Eye (tissue), 1 donor: ENCODE data around the gene SLFN11.
"Not testable (repeated sequence)": the region's sequence is repeated elsewhere in the genome, so short reads cannot be mapped to it uniquely, and the experiment has no call there.

Experiments
- DNase-seq: peaks from one replicate; pipeline ENCODE4 v3.0.0-alpha.2; 2015

SLFN11 gene, protein sequence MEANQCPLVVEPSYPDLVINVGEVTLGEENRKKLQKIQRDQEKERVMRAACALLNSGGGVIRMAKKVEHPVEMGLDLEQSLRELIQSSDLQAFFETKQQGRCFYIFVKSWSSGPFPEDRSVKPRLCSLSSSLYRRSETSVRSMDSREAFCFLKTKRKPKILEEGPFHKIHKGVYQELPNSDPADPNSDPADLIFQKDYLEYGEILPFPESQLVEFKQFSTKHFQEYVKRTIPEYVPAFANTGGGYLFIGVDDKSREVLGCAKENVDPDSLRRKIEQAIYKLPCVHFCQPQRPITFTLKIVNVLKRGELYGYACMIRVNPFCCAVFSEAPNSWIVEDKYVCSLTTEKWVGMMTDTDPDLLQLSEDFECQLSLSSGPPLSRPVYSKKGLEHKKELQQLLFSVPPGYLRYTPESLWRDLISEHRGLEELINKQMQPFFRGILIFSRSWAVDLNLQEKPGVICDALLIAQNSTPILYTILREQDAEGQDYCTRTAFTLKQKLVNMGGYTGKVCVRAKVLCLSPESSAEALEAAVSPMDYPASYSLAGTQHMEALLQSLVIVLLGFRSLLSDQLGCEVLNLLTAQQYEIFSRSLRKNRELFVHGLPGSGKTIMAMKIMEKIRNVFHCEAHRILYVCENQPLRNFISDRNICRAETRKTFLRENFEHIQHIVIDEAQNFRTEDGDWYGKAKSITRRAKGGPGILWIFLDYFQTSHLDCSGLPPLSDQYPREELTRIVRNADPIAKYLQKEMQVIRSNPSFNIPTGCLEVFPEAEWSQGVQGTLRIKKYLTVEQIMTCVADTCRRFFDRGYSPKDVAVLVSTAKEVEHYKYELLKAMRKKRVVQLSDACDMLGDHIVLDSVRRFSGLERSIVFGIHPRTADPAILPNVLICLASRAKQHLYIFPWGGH

DNA sequence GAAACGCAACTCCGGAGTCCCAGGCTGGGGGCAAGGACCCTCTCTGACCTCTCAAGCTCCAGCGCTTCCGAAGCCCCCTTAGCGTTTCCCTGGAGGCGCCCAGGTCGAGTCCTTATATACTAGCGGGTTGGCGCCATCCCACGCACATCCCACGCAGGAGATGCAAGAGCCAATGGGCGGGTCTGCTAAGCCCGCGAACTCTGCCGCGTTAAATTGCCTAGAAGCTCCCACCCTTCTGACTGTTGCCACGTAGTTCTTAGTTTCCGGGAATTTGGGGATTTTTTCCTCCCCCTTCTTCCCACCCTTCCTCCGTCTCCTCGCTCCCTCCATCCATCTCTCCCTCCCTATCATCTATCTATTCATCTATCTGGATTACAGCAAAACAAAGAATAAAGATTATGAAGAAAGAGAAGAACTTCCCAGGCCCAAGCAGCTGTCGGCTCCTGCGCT lies at the start of gene SLFN11:
SLFN11 (minus strand) TSS at position 88 of the 450 bp plus-strand sequence. CDS start 9,814 bp downstream, outside the sequence.
- DNase-seq: peak; percentile 76

DNA sequence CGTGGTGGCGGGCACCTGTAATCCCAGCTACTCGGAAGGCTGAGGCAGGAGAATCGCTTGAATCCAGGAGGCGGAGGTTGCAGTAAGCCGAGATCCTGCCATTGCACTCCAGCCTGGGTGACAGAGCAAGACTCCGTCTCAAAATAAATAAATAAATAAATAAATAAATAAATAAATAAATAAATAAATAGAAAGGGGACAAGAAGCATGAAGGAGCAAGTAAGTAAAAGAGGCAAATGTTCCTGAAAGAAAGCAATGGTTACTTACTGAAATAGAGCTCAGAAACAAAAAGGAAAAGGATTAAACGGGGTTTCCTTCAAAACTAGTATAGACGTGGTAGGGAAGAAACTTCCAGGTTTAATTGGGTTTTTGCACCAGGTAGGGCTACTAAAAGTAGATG lies 47.6 kb upstream of the SLFN11 start:
- DNase-seq: not testable (repeated sequence)

DNA sequence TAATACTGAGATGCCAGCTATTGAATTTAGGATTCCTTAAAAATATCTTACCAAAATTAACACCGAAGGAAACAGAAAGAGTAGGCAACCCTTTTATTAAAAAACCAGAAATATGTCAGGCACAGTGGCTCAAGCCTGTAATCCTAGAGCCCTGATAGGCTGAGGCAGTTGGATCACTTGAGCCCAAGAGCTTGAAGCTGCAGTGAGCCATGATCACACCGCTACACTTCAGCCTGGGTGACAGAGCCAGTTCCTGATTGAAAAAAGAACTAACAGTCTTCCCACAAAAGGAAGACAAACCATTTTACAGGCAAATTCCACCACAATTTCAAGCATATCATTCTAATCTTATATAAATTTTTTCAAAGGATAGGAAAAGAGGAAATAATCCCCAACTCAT lies 43.2 kb upstream of the SLFN11 start:
- no peak for DNase-seq

DNA sequence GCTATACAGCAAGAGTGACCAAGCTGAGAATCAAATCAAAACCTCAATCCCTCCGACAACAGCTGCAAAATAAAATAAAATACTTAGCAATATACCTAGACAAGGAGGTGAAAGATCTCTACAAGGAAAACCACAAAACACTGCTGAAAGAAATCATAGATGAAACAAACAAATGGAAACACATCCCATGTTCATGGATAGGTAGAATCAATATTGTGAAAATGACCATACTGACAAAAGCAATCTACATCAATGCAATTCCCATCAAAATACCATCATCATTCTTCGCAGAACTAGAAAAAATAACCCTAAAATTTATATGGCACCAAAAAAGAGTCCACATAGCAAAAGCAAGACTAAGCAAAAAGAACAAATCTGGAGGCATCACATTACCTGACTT lies 41.3 kb upstream of the SLFN11 start:
- not testable (repeated sequence) for DNase-seq

DNA sequence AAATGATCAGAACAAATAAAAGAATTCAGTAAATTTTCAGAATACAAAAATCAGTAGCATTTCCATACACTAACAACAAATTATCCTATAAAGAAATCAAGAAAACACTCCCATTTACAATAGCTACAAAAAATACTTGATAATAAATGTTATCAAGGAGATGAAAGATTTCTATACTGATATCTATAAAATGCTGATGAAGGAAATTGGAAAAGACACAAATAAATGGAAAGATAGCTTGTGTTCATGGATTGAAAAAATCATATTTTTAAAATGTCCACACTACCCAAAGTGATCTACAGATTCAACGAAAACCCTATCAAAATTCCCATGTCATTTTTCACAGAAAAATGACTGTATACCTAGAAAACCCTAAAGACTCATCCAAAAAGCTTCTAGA lies 40.8 kb upstream of the SLFN11 start:
- DNase-seq: no peak

DNA sequence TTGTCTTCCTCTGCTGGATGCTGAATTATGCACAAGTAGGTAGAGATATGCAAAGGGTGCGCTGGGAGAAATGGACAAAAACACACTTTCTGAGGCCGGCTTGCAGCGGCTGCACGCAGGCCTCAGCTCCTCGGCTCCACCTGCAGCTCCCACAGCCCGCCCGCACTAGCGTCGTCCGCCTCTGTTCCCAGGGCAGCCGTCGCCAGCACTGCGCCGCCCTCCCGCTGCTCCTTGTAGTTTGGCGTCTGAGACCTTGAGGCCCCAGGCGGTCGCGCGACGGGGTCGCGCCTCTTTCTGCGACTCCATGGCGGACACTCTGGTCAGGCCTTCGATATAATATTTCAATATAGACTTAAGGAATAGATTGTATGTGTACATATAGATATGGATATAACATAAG lies 34.1 kb upstream of the SLFN11 start:
- no peak for DNase-seq

DNA sequence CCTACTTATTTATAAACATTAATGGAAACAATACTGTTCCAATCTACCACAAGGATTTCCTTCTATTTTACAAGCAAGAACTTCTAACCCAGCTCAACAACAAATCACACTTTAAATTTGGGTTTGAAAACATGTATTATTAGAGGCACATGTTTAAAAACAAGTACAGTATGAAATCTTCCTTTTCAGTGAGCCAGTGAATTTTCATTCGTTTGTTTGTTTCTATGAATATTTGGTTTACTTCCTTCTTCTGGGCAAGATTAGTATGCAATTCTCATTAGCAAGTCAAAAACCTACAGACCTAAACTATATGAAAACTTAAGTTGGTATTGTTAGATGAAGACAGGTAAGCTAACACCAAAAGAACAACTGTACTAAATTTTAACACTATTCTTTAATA lies 33.1 kb upstream of the SLFN11 start:
- DNase-seq: no peak

DNA sequence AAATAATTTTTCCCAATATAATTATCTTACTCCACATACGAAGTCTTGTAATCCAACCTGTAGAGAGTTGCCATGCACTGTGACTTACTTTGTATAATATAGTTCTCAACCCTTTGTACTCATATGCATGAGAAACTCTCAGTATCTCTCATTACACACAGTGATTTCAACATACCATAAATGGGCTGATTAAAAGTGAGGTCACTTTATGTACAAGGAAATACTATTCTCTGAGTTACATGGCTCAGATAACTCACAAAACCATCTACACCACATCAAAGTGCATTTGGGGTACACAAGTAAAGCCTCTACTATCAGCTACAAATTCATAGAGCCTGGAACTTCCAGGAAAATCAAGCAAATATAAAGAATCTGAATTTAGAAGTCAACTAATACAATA lies 30.9 kb upstream of the SLFN11 start:
- no peak for DNase-seq

DNA sequence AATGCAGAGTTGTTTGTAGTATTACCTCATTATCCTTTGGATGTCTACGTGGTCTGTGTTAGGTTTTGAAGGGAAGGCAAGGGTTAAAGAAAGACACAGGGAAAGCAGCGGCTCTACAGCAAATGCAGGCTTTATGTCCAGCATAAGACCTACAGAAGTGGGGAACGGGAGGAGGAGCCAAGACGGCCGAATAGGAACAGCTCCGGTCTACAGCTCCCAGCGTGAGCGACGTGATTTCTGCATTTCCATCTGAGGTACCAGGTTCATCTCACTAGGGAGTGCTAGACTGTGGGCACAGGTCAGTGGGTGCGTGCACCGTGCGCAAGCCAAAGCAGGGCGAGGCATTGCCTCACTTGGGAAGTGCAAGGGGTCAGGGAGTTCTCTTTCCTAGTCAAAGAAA lies 20.4 kb upstream of the SLFN11 start:
- not testable (repeated sequence) for DNase-seq

DNA sequence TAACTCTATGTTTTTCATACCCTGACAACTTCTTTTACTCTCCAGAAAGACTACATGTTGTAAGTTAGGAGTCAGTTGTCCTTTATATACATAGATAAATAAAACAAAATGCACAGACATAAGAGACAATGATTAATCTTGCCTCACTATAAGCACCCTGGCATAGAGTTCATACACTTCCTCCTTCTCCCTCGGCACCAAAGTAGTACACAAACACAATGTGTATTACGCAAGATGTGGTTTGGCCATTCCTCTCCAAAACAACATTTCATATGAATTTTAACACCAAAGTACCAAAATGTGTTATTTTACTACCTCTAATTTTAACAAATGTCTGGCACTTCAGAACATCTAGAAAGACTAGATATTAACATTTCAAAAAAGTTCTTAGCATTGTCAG lies 17.2 kb upstream of the SLFN11 start:
- DNase-seq: no peak

DNA sequence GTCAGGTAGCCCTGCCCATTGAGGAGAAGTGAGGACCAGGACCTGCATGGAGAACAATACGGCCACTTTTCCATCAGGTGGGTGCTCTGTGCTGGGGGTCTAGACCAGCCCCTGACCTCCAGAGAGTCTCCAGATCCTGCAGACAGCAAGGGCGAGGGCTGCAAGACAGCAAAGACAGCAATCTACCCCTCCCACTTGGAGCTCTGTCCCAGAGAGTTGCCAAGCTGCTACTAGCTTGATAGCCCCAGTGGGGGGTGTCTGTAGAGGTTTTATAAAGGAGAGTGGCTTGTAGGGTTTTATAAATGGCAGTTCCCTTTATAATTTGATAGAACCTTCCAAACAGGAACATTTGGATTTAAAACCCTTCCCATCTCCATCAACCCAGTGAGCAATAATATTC lies 16.7 kb upstream of the SLFN11 start:
- DNase-seq: no peak

DNA sequence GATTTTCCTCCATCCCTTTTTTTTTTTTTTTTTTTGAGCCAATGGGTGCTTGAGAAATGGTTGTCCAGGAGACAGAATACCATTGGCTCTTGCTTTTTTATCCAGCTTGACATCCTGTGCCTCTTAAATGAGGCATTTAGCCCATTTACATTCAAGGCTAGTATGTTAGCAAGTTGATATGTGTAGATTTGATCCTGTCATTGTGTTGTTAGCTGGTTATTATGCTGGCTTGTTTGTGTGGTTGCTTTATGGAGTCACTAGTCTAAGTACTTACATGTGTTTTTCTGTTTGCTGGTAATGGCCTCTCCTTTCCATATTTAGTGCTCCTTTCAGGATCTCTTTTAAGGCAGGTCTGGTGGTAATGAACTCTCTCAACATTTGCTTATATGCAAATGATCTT lies 14.1 kb upstream of the SLFN11 start:
- no peak for DNase-seq

DNA sequence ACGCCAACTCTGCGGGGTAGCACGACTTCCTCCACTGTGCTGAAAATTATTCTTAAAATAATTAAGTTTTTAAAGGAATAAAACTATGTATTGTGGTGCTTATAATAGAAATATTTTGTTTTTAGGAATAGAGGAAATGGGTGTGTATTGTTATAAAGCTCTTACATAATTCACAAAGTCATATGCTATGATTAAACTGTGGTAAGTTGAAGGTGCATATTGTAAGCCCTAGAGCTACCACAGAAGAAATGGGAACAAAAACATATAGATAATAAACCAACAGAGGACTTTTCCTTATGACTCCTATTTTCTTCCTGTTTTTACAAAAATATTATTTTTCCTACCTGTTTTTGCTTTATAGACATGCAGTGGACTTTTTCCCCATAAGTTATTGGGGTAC lies 4.3 kb upstream of the SLFN11 start:
- no peak for DNase-seq

DNA sequence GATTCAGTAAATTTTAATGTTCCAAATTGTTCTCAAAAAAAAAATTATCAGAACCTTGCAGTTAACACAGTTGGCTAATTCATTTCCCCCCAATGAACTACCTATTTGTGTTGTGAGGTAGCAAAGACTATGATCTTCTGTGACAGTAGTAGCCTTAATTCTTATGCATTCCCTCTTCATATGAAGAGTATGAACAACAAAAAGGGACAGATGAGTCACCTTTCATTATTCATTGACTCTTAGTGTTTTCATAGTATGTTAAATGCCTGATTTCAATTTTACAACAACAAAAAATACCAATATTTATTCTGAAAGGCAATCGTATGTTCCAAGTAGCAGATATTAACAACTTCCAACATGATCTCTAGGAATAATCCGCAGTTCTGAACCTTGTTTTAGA lies 3.6 kb upstream of the SLFN11 start:
- DNase-seq: no peak

DNA sequence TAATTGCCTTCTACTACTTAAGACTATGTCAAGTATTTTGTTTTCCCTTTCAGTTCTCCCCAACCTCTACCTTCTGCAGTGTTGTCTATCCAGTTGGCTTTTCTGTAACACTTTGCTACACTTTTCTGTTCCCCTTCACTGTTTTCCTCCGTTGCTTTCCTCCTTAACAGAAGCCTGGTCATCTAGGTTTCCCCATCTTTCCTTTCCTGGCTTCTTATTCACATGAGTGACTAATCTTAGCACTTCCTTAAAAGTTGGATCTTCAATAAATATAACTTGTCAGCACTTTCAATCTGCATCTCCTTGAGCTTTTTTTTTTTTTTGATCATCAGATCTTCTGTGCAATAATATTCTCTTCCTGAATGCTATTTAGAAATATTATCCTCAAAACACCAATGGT lies 2.8 kb upstream of the SLFN11 start:
- DNase-seq: no peak

DNA sequence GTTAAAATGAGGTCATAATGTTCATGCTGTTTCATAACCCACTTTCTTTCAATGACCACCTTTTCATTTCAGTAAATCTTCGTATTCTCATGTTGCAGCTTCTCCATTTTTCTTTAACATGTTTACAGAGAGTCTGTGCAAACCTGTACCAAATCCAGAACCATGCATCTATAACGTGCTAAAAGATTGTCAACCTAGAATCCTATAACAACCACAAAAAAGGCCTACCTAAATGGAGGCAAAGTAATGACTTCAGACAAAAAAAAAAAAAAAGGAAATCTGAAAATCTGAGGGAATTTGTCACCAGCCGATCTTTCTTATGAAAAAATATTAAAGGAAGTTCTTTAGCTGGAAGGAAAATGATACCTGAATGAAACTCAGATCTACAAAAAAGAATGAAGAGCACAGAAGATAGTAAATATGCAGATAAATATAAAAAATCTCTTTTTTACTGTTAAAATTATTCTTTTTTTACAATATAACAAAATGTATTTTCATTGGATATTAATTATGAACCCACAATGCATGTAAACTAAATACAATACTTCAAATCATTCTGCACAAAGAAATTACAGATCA lies 1.4 kb upstream of the SLFN11 start:
- no peak for DNase-seq

DNA sequence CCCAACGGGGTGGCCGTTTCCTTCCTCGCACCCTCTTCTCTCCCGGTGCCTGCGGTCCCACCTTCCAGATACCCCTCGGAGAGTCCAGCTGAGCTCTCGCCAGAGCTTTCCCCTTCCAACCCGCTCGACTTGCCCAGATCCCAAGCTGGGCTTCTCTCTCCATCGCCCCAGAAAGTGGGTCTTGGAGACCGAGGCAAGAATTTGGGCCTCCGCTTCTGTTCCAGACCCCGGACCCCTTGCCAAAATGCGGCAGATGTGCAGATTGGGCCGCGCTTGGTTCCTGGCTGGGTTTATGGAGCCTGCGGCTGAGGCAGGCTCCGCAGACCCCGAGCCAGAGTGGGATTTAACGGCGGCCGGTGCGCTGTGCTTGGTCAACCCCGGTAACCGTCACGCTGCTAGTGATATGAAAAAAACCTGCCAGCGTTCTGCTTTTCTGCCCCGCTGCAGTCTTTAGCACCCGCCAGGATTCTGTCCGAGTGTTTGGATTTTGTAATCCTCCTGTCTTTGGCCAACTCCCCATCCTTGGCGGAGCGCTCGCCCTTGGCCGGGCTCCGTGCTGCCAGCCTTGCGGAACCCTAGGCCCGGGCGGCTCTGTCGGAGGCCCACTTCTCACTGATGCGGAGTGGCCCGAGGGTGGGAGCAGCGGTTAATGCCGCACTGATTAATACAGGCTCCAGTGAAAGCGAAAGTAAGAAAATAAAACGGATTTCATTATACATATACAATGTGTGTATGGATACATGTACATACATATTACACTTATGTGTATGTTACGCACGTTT lies 754 bp upstream of the SLFN11 start:
- DNase-seq: peak; percentile 75

DNA sequence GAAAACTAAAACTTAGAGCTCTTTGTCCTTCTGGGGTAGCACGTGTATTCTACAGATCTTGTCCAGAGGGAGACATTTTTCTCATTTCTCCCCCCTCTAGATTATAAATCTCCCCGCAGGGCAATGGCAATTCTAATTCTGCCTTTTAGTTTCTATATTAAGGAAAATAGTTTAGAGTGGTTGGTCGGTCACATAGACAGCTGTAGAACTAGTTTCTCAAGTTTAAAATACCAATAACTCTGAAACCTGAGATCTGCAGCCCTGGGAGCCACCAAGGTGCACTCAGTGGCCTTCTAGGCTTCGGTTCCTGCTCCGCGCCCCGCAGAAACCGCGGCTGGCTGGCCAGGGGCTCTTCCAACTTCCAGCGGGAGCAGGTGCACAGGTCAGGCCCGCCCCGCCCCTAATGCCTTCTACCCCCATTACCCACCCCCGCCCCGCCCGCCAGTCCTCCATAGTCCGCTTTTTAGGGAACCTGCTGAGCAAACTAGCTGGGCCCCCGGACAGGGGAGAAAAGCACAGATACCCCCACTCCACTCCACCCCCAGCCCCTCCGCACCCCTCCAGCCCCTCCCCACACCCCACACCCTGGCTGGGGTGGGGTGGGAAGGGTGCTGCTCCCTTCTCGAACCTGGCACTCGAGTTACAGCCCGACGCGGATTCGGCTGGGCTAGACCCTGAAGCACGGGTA lies 431 bp downstream of the SLFN11 start:
- peak; percentile 42 for DNase-seq

DNA sequence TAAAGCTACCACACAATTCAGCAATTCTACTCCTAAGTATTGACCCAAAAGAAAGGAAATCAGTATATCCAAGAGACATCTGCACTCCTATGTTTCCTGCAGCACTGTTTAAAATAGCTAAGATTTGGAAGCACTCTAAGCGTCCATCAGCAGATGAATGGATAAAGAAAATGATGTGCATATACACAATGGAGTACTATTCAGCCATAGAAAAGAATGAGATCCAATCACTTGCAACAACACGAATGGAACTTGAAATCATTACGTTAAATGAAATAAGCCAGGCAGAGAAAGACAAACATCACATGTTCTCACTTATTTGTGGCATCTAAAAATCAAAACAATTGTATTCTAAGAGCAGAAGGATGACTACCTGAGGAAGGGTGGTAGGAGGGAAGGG lies 1.5 kb downstream of the SLFN11 start:
- no peak for DNase-seq

DNA sequence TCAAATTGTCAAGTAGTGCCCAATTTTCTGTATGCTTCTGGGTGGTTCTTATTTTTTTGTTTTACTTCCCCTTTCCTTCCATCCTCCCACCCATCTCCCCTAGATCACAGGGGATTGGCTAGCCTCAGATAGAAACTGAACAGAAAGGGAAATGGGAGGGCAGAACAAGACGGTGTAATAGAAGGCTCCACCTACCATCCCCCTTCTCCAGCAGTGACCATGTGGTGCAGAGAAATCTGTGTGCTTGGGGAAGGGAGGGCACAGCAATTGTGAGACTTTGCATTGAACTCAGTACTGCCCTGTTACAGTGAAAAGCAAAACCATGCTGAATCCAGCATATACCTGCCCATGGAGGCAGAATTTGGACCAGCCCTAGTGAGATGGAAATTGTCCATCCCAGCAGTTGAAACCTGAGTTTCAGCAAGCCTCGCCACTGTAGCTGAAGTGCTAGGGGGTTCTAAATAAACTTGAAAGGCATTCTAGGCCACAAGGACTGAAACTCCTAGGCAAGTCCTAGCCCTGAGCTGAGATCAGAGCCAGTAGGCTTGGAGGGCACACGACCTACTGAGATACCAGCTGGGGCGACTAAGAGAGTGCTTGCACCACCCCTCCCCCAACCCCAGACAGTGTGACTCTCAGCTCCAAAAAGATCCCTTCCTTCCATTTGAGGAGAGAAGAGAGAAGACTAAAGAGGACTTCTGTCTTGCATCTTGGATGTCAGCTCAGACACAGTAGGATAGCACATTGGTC lies 5.2 kb downstream of the SLFN11 start:
- no peak for DNase-seq

DNA sequence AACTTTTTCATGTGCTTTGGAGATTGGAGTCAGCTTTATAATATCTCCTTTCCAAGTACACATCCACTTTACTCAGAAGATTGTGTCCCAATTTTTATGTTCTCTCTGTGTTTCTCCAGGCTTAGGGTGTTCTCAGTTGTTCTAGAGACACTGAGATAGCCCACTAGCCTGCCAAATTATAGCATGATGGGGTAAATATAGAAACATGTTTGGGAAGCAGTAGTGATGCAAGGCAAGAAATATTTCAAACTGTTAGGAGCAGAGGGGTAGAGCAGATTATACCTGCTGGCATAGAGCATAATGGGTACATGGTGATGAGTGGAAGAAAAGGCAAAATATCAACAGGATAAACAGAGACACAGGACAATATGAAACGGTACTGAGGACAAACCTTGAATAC lies 12.4 kb downstream of the SLFN11 start:
- no peak for DNase-seq
